HG03064 (cell line): Measurements from ENCODE around the gene TMPRSS11D.

Experiments used
- ATAC-seq: cut with Tn5 transposase; IDR thresholded peaks from one replicate; pipeline ENCODE4 v1.9.1; 2021; ENCODE audit warnings: low read depth; ENCODE audit not compliant: unreplicated experiment

Gene TMPRSS11D, protein sequence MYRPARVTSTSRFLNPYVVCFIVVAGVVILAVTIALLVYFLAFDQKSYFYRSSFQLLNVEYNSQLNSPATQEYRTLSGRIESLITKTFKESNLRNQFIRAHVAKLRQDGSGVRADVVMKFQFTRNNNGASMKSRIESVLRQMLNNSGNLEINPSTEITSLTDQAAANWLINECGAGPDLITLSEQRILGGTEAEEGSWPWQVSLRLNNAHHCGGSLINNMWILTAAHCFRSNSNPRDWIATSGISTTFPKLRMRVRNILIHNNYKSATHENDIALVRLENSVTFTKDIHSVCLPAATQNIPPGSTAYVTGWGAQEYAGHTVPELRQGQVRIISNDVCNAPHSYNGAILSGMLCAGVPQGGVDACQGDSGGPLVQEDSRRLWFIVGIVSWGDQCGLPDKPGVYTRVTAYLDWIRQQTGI

DNA sequence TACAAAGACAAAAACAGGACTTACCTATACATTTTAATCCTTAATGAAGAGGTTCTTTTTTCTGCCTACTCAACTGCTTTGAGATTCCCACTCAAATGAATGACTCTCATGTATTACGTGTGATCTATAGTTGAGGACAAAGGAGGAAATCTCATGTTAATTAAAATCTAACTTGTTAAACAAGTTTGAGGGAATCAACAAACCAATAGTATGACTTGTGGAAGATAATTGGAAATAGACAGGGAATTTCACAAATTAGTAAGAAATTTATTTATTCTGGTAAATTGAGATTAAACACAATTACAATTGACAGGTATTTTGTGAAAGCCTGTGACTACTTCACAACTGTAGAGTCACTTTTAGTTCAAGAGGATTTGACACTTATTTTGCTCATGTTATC is at the start of gene TMPRSS11D:
Gene TMPRSS11D (minus strand): TSS at position 101 of the 400 bp plus-strand sequence. CDS start 69 bp downstream, at position 32.
- ATAC-seq = no peak

DNA sequence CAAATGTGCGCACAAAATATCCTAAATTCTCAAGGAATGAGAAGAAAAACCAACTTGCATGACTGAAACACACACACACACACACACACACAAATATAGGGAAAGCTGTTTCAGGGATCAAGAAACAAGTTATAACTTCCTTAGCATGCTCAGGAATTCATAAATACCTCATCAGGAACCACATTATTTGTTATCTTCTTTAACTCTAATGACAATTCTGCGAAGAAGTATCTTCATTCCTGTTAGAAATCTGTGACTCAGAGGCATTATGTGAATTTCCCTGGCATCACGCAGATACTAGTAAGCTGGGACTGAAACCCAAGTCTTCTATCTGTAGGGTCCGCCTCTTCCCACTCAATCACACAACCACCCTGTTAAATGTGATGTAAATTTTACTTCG is 49.2 kb upstream of the TMPRSS11D start:
- no peak for ATAC-seq

DNA sequence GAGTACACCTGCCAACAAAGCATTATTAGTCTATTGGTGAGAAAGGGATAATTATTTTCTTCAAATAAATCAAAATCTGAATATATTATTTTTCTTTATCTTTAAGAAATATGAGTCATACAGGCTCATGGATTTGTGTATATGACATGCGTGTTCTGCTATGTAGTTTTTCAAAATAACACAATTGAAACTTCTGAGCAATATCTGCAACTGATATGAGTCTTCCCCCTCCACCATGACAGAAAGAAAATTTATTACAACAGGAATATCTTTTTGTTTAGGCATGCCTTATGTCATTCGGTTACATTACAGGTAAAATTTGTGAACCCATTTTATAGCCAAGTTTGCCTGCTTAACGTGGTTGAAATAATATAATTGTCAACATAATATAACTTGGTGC is 47.5 kb upstream of the TMPRSS11D start:
- no peak for ATAC-seq

DNA sequence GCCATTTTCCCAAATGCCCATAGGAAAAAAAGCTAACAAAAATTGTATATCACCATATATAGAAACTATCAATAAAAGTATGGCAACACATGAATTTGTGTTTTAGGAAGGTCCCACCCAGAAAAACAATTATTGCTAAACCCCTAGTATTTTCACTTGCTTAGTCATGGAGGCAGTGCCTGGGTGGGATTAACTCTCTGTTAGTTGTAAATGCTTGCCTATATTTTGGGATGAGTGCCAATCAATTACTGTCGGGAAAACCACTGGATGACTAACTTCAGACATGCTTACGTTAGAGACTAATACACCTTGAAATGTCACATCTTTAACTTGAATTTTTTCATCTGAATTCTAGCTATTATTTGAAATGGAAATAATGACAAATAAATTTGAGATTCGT is 45.6 kb upstream of the TMPRSS11D start:
- no peak for ATAC-seq

DNA sequence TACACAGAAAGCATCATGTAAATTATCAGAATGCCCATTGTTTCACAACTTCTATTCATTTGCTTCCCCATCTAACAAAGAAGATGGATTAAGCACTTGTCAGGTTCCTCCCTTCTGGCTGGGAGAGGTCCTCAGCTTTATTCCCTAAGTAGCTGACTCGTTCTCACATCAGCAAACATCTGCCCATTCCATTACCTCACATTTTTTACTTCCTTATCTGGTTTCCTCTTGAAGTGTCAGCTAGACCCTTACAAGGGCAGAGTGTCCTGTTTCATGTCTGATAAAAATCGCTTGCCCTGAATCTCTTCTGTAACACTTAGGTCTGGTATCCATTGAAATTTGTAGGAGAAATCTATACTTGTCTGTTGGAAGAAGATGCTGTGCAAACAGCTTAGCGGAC is 44.7 kb upstream of the TMPRSS11D start:
- no peak for ATAC-seq

DNA sequence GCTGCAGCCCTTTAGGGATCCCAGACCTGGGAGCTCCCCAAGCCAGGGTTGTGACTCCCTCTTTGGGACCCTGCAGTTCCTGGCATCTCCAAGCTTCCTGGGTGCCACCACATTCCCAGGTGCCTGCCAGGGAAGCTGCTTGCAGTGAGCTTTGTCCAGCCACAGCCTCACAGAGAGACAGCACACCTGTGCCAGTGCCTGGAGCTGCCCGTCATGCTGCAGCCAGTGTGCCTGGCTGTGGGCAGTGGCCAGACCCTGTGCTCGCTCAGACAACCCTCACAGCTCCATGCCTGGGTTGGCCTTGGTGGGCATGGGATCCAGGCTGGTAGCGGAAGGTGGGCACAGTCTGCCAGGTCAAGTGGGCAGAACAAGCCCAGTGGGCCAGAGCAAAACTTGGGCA is 43.4 kb upstream of the TMPRSS11D start:
- ATAC-seq = no peak

DNA sequence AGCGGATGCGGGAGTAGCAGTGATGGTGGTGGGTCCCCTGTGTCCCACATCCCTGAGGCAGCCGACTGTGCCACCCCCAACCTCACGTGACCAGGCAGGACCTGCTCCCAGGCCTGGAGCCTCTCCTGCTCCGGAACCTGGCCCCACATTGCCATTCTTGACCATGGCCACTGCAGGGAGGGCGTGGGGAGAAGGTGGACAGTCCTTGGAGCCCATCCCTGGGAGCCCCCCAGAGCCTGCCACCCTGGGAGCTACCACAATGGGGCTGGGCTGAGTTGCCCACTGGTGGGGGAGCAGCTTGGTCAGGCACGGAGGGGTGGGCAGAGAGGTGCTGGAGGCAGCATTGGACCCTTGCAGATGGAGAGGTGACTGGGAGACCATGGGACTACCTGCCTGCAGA is 42.7 kb upstream of the TMPRSS11D start:
- no peak for ATAC-seq

DNA sequence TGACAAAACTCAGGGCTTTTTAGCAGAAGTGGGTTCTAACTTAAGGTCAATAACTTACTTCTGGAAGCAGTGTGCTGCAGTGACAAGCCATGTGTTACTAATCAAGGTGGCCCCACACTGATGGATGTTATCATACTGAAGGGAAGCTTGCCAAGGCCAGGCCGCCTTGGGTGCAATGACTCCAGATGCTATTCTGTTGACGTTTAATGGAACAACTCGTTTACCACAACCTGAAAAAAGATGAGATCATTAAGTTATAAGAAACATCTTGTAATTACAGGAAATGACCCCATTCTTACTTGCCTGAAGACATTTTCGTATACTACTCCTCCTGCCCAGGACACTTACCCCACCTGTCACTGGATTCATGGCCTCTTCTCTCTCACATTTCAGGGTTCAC is 38.9 kb upstream of the TMPRSS11D start:
- ATAC-seq = no peak

DNA sequence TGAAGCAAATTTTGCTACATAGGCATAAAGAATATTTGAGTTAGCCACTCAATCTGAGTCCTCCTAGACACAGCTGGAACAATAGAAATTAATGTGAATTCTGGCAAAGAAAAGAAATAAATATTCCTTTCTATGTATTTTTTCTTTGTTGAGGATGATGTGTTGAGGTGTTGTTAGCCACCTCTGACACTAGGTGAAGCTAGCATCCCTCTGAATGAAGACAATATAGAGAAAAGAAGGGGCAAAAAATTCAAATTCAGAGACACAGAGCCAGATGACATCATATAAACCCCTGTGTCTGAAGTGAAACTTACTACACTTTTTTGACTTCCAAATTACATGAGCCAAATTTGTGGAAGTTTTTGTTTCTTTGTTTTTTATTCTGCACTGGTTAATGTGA is 34.6 kb upstream of the TMPRSS11D start:
- no peak for ATAC-seq

DNA sequence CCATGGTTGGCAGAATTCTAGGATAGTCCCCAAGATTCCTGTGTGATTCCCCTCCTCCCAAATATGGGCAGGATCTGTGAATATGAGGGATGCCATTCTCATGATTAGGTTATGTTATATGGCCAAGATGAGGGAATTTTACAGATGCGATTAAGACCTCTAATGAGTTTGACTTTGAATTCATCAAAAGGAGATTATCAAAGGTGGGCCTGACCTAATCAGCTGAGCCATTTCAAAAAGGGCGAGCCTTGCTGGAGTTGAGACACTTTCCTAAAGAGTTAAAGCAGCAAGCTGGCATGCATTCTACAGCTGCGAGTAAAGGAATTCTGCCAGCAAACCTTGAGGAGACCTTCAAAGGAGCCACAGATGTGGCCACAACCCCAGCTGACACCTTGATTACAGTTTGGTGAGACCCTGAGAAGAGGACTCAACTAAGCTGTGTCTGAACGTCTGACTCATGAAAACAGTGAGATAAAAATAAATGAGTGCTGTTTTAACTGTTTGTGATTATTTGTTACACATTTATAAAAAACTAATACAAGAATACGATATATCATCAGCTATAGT is 31.7 kb upstream of the TMPRSS11D start:
- ATAC-seq = no peak

DNA sequence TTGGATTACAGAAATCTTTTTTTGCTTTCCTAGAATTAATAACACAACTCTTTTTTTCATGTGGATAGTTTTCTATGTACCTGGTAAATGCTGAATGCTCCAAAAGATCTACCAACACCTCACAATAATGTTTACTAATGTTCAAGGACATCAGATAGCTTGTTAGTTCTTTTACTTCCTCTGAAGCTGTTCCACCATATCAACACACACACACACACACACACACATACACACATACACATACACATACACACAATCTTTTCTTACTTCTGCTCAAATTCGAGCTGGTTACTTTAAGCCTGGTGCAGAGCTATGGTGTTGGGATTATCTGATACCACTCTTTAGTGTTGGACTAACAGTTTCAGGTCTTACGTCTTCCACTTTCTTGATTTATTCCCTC is 28.3 kb upstream of the TMPRSS11D start:
- ATAC-seq = no peak

DNA sequence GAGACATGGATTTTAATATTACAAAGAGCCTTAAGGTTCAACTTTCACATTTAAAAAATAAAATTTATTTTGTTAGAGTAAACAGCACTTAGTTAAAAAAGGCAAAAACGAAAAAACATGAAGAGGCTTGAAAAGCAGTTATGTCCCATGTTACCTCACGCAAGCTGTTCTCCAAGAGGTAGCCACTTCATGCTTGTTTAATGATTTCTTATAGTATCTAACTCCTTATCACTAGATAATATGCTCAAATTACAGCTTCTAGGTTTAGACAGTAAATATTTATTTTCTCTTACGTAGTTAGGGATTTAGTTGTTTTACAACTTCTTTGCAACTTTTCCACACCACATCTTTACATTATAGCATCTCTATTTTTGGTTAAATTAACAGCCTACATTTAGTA is 27.8 kb upstream of the TMPRSS11D start:
- ATAC-seq = no peak

DNA sequence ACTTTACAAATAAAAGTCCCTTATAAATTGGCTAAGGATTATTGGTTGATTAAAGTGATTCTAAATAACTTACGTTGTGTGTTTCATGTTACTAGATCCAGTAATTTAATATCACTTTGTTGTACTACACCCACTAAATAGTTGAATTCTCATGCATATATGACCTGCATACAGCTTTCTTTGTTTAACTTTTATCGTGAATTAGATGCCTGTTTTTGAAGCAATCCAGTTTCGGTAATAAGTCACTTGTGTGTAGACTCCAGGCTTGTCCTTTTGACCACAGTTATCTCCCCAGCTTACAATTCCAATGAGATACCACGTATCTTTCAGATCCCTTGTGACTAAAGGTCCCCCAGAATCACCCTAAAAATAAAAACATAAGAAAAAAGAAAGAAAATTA is 27.3 kb upstream of the TMPRSS11D start:
- no peak for ATAC-seq

DNA sequence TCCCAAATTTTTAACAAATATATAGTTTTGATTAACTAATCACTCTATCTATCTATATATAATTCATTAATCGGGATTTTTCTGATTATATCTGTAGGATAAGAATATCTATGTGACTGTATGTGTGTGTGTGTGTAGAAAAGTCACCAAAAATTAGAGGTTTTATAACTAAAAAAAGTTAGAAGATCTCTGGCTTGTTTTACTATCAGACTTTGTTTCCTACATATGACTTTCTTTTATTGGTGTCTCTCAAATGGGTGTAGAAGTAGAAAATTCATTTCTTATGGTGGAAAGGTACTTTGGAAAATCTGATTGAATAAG is 26.7 kb upstream of the TMPRSS11D start:
- ATAC-seq = no peak

DNA sequence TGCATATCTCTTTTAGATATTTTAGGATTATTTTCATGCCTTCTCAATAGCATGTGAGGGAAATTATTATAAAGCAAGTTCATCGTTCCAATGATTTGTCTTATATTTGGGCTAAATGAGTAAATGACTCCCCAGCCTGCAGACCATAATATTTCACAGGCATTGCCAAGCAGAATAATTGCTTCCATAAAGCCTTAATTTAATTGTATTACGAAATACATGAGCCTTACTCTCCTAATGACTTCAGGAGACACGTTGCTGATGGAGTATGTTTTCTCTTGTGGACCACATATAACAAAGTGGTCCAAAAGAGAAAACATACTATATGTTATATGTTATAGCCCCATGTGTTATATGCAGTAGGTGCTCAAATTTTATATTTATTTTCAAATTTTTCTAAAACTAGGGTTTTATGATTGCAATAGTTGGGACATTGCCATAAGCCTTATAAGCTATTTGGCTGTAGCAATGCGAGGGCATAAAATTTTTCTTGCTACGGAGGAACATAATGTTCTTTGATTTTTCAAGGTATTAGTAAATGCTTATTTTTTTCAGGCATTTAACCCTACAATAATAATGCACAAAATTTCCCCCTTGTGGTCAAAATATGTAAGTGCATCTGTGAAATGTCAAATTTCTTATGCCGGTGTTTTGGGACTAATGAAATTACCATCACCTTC is 26.2 kb upstream of the TMPRSS11D start:
- no peak for ATAC-seq

DNA sequence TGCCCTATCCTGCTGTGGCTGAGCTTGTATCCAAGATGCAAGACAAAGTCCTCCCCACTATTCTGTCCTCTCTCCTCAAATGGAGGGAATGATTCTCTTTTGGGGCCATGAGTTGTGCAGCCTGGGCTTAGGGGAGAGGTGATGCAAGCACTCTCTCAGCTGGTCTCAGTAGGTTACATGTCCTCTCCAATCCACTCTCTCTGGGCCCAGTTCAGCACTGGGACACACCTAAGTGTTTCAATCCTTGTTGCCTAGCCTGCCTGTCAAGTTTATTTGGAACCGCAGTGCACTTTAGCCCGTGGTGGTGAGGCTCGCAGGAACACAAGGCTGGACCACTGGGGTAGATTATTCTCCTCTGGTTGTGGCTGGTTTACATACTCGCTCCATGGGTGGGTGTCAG is 23.8 kb upstream of the TMPRSS11D start:
- no peak for ATAC-seq

DNA sequence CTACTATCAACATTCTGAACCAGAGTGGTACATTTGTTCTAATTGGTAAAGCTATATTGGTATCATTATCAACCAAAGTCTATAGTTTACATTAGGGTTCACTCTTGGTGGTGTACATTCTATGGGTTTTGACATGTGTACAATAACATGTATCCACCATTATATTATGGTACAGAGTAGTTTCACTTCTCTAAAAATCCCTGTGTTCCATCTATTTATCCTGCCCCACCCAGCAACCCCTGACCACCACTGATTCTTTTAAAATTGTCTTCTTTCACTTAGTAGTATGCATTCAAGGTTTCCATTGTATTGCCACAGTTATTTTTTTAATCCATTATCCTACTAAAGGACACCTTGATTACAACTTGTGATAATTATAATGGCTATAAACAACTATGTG is 15.3 kb upstream of the TMPRSS11D start:
- ATAC-seq = no peak

DNA sequence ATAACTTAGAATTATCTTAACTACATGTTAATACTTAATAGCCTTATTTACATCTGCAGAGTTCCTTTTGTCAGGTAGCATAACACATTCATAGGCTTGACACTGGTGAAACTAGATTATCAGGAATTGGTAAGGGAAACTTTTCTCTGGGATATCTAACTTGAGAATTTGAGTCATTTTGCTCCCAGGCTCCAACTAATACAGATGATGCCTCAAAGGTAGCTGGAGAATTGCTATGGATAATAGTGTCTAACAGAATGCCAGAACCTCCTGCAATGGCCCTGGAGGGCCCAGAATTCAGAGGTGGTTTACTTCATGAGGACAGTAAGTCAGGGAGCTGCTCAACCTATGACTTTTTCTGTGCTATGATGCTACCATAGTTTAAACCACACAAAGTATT is 13.9 kb upstream of the TMPRSS11D start:
- ATAC-seq = no peak

DNA sequence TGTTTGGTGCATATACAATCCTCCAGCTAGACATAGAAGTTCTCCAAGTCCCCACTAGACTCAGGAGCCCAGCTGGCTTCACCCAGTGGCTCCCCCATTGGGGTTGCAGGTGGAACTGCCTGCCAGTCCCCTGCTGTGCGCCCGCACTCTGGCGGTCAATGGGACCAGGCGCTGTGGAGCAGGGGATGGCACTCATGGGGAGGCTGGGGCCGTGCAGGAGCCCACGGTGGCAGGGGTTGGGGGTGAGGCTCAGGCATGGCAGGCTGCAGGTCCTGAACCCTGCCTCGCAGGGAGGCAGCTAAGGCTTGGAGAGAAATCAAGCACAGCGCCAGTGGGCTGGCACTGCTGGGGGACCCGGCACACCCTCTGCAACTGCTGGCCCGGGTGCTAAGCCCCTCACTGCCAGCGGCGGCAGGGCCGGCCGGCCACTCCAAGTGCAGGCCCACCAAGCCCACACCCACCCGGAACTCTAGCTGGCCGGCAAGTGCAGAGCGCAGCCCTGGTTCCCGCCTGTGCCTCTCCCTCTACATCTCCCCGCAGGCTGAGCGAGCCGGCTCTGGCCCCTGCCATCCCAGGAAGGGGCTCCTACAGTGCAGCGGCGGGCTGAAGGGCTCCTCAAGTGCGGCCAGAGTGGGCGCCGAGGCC is 12.7 kb upstream of the TMPRSS11D start:
- ATAC-seq = no peak

DNA sequence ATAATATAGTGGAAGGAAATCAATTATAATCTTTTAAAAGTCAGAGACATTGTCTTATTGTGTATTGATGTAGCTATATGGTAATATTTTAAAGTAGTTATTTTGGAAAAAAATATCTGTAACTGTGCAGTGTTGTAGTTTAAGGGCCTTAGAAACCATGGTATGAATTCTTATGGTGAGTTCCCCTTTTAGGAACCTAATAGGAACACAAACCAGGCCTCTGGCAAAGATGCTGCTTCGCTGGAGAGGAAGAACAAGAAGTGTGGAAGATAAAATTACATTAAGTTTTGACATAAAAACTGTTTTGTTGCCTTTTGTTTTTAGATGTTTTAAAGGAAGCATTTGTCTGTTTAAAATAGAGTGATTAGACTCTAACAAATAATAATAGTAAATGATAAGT is 10.9 kb upstream of the TMPRSS11D start:
- ATAC-seq = no peak

DNA sequence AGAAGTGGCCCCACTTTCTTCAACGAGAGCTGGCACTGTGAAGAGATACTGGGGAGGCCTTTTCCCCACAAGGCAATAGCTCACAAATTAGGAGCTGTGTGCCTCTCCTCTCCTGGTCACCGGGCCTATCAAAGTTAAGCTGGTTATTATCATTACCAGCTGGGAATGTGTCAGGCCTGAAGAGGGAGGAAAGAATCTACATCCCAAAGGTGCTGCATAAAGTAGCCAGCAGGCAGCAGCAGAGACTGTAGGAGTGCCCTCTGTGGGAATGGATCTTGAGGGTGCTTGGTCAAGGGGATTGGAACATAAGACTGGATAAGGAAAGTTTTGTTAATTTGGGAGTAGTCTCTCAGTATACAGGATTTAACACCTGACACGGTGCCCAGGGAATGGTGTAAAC is 9.1 kb upstream of the TMPRSS11D start:
- no peak for ATAC-seq

DNA sequence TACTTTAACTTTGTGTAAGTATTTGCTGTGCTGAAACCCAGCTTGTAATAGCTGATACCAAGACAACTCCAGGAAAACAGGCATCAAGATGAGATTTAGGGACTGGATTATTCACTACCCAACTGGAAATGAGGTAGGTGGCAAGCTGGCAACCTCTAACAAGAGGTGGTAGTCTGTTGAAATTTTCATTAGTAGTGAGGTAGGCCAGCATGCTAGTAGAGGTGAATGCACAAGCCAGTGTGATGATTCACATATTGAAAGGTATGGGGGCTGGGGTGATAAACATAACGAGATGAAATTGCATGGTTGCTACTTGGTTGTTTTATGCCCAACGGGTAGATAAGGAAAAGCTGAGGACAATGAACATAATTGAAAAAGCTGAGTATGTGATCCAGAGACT is 8.5 kb upstream of the TMPRSS11D start:
- ATAC-seq = no peak
